ENCODE results near the gene OR4F15. TPM values are rescaled to one million over a fixed set of nuclear protein-coding genes. Genes with fewer than 3 reads are reported as not detected.

The OR4F15 gene
- total RNA-seq, 1 donor from 2014 or later = 0.08 TPM

GRCh38 chr15:101810876-101811275 is 1.1 kb upstream of the OR4F15 start:
- TF ChIP-seq CTCF (IDR thresholded peaks at IDR 0.05; ENCODE audit: insufficient read depth, low read length, poor library complexity, severe bottlenecking) = no peak
- no peak for DNase-seq (ENCODE audit: low read depth)
- Histone ChIP-seq H3K27me3 (ENCODE audit: control insufficient read depth, insufficient read depth, low read length) (no peaks in the 10 kb centered on the region), H3K4me3 (ENCODE audit: low read depth, low read length) (no peak overlapping the region), H3K36me3 (ENCODE audit: control insufficient read depth, insufficient read depth, low read length) (no peaks in the 10 kb centered on the region)

GRCh38 chr15:101813803-101814534 is 2.0 kb downstream of the OR4F15 start:
- Histone ChIP-seq H3K36me3 (ENCODE audit: control insufficient read depth, insufficient read depth, low read length) (no peaks in the 10 kb centered on the region), H3K27me3 (ENCODE audit: control insufficient read depth, insufficient read depth, low read length) (no peaks in the 10 kb centered on the region), H3K4me3 (ENCODE audit: low read depth, low read length) (no peak overlapping the region)
- no peak for TF ChIP-seq CTCF (IDR thresholded peaks at IDR 0.05; ENCODE audit: insufficient read depth, low read length, poor library complexity, severe bottlenecking)
- peak; percentile 70 for DNase-seq (ENCODE audit: low read depth)

GRCh38 chr15:101820781-101821180 is 8.8 kb downstream of the OR4F15 start:
- no peaks in the 10 kb centered on the region for H3K36me3 ChIP-seq (ENCODE audit: control insufficient read depth, insufficient read depth, low read length)

GRCh38 chr15:101827257-101827656 is 15.3 kb downstream of the OR4F15 start:
- no peak for DNase-seq (ENCODE audit: low read depth)
- Histone ChIP-seq H3K36me3 (ENCODE audit: control insufficient read depth, insufficient read depth, low read length) (no peaks in the 10 kb centered on the region), H3K27me3 (ENCODE audit: control insufficient read depth, insufficient read depth, low read length) (no peaks in the 10 kb centered on the region), H3K4me3 (ENCODE audit: low read depth, low read length) (no peak overlapping the region)
- TF ChIP-seq CTCF (IDR thresholded peaks at IDR 0.05; ENCODE audit: insufficient read depth, low read length, poor library complexity, severe bottlenecking) = no peak

More at GRCh38 chr15:101820781-101821180, 8.8 kb downstream of the OR4F15 start:
- no peak for TF ChIP-seq CTCF (IDR thresholded peaks at IDR 0.05; ENCODE audit: insufficient read depth, low read length, poor library complexity, severe bottlenecking)
- no peaks in the 10 kb centered on the region for H3K27me3 ChIP-seq (ENCODE audit: control insufficient read depth, insufficient read depth, low read length)
- H3K4me3 ChIP-seq (ENCODE audit: low read depth, low read length) = no peak overlapping the region
- no peak for DNase-seq (ENCODE audit: low read depth)

- no peak for TF ChIP-seq CTCF (IDR thresholded peaks at IDR 0.05; ENCODE audit: insufficient read depth, low read length, poor library complexity, severe bottlenecking)
- no peak overlapping the region for H3K4me3 ChIP-seq (ENCODE audit: low read depth, low read length)
- DNase-seq (ENCODE audit: low read depth) = no peak
- H3K36me3 ChIP-seq (ENCODE audit: control insufficient read depth, insufficient read depth, low read length) = no peaks in the 10 kb centered on the region
- H3K27me3 ChIP-seq (ENCODE audit: control insufficient read depth, insufficient read depth, low read length) = no peaks in the 10 kb centered on the region
Observed at GRCh38 chr15:101828774-101829173, 16.8 kb downstream of the OR4F15 start.

GRCh38 chr15:101841656-101842055 is 29.7 kb downstream of the OR4F15 start:
- no peaks in the 10 kb centered on the region for H3K27me3 ChIP-seq (ENCODE audit: control insufficient read depth, insufficient read depth, low read length)
- H3K36me3 ChIP-seq (ENCODE audit: control insufficient read depth, insufficient read depth, low read length) = no peaks in the 10 kb centered on the region
- no peak overlapping the region for H3K4me3 ChIP-seq (ENCODE audit: low read depth, low read length)
- no peak for DNase-seq (ENCODE audit: low read depth)
- no peak for TF ChIP-seq CTCF (IDR thresholded peaks at IDR 0.05; ENCODE audit: insufficient read depth, low read length, poor library complexity, severe bottlenecking)
